Measurements from ENCODE around the gene MAN1B1.
"Not testable (repeated sequence)": the region's sequence is repeated elsewhere in the genome, so short reads cannot be mapped to it uniquely, and the experiment has no call there.

The MAN1B1 gene

GRCh38 chr9:137111788-137112563, 25.2 kb downstream of the MAN1B1 start:
- no peak for DNase-seq

GRCh38 chr9:137112564-137113384, 26.0 kb downstream of the MAN1B1 start:
- DNase-seq: no peak

GRCh38 chr9:137113385-137114159, 26.8 kb downstream of the MAN1B1 start:
- no peak for DNase-seq

- no peak for DNase-seq
Observed at GRCh38 chr9:137114220-137114612, 27.4 kb downstream of the MAN1B1 start.

GRCh38 chr9:137114613-137115393, 28.0 kb downstream of the MAN1B1 start, which contains the start of gene DPP7:
TSS of gene DPP7 (minus strand) at chr9:137114733. CDS start at chr9:137114713, 20 bp downstream.
- peak; percentile 40 for DNase-seq

GRCh38 chr9:137115394-137116026, 28.7 kb downstream of the MAN1B1 start:
- no peak for DNase-seq

- no peak for DNase-seq
Observed at GRCh38 chr9:137116027-137116507, 29.3 kb downstream of the MAN1B1 start.

- no peak for DNase-seq
Observed at GRCh38 chr9:137116728-137117127, 29.9 kb downstream of the MAN1B1 start.

- DNase-seq: no peak
Observed at GRCh38 chr9:137117269-137117731, 30.5 kb downstream of the MAN1B1 start.

GRCh38 chr9:137118092-137118603, 31.4 kb downstream of the MAN1B1 start:
- not testable (repeated sequence) for DNase-seq

GRCh38 chr9:137121927-137122795, 35.4 kb downstream of the MAN1B1 start:
- not testable (repeated sequence) for DNase-seq

GRCh38 chr9:137122796-137123467, 36.1 kb downstream of the MAN1B1 start:
- DNase-seq: not testable (repeated sequence)

GRCh38 chr9:137123468-137123837, 36.7 kb downstream of the MAN1B1 start:
- DNase-seq: no peak

GRCh38 chr9:137123952-137124462, 37.2 kb downstream of the MAN1B1 start:
- not testable (repeated sequence) for DNase-seq

- no peak for DNase-seq
Observed at GRCh38 chr9:137126786-137127185, 40.0 kb downstream of the MAN1B1 start.

GRCh38 chr9:137127301-137128157, 40.7 kb downstream of the MAN1B1 start:
- DNase-seq: no peak

GRCh38 chr9:137128158-137128861, 41.5 kb downstream of the MAN1B1 start:
- no peak for DNase-seq

All from fibroblast of skin of abdomen (primary cell).